Skin epidermis (tissue), 12 donors: ENCODE measurements around the gene TANC1.
A peak's percentile ranks its signal among the peaks of the same experiment; 100 is the strongest.
"Not testable (repeated sequence)": the region's sequence is repeated elsewhere in the genome, so short reads cannot be mapped to it uniquely, and the experiment has no call there.

Source experiments
- H3K27ac ChIP-seq, 21 experiments: fragments of 200-600 bp; sonication (generic) in 11 of 21; one replicate each; pipeline ENCODE4 v1.5.0; 2020; ENCODE audit warnings: mild to moderate bottlenecking in 3 of 21, inconsistent platforms in 2 of 21, moderate library complexity in 2 of 21
- H3K4me3 ChIP-seq, 7 experiments: fragments of 200-600 bp; sonication (generic) in 2 of 7; one replicate each; pipeline ENCODE4 v1.5.0; 2020; ENCODE audit warnings: inconsistent platforms in 2 of 7, mild to moderate bottlenecking in 2 of 7, moderate library complexity in 1 of 7

Gene TANC1

GRCh38 chr2:159015174-159015573, 46.7 kb downstream of the TANC1 start:
- Histone ChIP-seq H3K4me3 (no peak overlapping the region), H3K27ac (no peak overlapping the region)

DNA sequence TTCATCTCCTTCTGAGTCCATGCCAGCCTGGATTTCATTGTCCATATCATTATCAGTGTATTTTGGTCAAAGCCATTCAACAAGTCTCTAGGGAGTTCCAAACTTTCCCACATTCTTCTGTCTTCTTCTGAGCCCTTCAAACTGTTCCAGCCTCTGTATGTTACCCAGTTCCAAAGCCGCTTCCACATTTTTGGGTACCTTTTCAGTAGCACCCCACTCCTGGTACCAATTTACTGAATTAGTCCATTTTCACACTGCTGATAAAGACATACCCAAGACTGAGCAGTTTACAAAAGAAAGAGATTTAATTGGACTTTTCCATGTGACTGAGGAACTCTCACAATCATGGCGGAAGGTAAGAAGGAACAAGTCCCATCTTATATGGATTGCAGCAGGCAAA, 47.4 kb downstream of the TANC1 start:
- Histone ChIP-seq H3K27ac (no peak overlapping the region), H3K4me3 (no peak overlapping the region)

DNA sequence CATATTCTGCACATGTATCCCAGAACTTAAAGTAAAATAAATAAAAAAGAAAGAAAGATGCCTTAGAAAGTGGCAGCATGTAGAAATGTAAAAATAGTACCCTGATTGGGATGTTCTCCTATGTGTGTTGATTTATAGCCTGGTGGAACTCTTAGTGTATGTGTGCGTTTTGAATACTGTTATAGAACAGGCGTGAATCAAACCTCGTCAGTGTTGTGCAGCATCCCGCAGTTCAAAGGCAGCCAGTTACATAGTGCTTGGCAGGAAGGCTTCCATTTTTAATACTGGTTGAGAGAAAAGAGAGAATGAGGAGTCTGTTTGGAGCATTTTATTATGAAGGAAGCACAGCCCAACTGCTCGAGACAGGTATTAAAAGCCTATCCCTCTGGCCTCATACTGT, 49.4 kb downstream of the TANC1 start:
- no peak overlapping the region for H3K27ac ChIP-seq
- no peak overlapping the region for H3K4me3 ChIP-seq

DNA sequence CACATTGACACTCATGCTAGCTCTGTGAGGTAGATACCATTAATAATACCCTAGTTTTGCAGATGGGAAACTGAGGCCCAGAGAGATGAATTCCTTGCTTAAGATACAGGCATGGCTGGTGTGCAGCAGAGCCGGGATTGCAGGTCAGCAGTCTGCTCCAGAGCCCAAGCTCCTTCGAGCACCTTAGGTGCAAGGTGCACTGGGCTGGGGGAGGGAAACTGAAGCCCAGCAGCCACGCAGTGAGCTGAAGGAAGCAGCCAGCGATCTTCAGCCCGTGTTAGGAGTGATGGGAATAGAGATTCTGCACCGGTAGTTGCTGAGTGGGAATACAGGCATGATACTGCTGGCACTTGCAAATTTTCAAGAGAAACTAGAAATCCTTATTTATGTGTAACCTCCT, 50.6 kb downstream of the TANC1 start:
- Histone ChIP-seq H3K27ac (no peak overlapping the region), H3K4me3 (no peak overlapping the region)

- H3K4me3 ChIP-seq = no peak overlapping the region
- no peak overlapping the region for H3K27ac ChIP-seq
These were observed 53.6 kb downstream of the TANC1 start for GRCh38 chr2:159022019-159022418.

- H3K27ac ChIP-seq = no peak overlapping the region
- no peak overlapping the region for H3K4me3 ChIP-seq
These were observed 57.7 kb downstream of the TANC1 start for GRCh38 chr2:159026170-159026569.

DNA sequence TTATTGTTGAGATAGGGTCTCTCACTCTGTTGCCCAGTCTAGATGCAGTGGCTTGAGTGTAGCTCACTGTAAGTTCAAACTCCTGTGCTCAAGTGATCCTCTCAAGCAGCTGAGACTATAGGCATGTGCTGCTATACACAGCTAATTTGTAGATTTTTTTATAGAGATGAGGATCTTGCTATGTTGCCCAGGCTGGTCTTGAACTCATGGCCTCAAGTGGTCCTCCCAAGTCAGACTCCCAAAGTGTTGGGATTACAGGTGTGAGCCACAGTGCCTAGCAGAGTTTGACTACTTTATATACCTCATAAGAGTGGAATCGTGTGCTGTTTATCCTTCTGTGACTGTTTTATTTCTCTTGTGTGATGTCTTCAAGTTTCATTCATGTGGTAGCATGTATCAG, 60.3 kb downstream of the TANC1 start:
- Histone ChIP-seq H3K27ac (no peak overlapping the region), H3K4me3 (no peak overlapping the region)

- H3K27ac ChIP-seq = peak overlapping the region in 3 of 21 experiments; percentile 54 to 66 (median 56)
- H3K4me3 ChIP-seq = no peak overlapping the region
These were observed 61.5 kb downstream of the TANC1 start for GRCh38 chr2:159029936-159030335.

- Histone ChIP-seq H3K4me3 (no peak overlapping the region), H3K27ac (peak overlapping the region in 12 of 21 experiments; percentile 2 to 68 (median 40))
These were observed 62.4 kb downstream of the TANC1 start for GRCh38 chr2:159030674-159031380.

- Histone ChIP-seq H3K27ac (no peak overlapping the region), H3K4me3 (no peak overlapping the region)
These were observed 63.7 kb downstream of the TANC1 start for GRCh38 chr2:159032146-159032545.

GRCh38 chr2:159032580-159032979, 64.1 kb downstream of the TANC1 start:
- no peak overlapping the region for H3K4me3 ChIP-seq
- no peak overlapping the region for H3K27ac ChIP-seq

DNA sequence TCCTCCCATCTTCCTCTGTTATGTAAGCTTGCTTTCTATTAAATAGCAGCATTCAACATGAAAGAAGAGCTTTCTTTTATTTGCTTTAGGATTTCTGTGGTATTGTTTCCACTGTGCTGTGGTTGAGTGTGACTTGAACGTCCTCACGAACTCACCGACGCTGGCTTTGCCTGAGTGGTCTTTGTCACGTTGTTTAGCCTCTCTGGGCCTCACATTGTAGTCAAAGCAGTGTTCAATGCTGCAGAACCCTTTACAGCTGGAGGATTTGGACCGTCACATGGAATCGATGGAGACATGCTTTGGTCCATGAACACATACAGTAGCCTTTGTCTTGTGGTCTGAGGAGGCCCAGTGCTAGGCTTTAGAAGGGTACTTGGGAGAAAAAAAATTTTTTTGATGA, 66.3 kb downstream of the TANC1 start:
- H3K27ac ChIP-seq = peak overlapping the region in 1 of 21 experiments; percentile 7
- no peak overlapping the region for H3K4me3 ChIP-seq

DNA sequence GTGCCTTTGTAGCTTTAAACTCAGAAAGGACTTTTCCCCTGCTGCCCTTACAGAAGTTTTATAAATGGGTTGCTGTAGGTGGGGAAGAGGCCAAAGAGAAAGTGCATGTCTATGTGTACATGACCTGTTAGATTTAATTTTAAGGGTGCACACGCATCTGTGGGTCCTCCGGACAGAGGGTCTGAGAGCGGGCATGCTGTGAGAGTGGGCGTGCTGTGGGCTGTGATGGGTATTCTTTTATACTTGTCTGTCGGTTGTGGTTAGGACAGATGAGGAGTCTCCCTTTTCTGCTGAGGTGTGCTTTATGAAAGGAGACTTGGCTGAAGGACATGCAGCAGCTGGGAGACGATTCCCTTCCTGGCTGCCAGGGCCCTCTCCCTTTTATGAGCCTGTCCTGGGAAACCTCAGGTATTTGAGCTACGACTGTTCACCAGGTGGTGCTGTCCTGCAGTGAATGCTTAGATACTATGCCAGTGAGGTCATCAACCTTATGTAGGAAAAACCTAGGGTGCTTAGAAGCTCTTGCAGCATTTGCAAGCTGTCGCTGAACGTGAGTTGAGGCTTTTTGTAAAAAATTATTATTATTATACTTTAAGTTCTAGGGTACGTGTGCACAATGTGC, 67.5 kb downstream of the TANC1 start:
- Histone ChIP-seq H3K27ac (peak overlapping the region in 3 of 21 experiments; percentile 30 to 41 (median 34)), H3K4me3 (no peak overlapping the region)

GRCh38 chr2:159036461-159036860, 68.0 kb downstream of the TANC1 start:
- H3K4me3 ChIP-seq, H3K27ac ChIP-seq: not testable (repeated sequence)

GRCh38 chr2:159041328-159041727, 72.9 kb downstream of the TANC1 start:
- not testable (repeated sequence) for H3K4me3 ChIP-seq
- H3K27ac ChIP-seq = peak overlapping the region in 10 of 21 experiments; percentile 2 to 69 (median 57)

GRCh38 chr2:159042115-159042850, 73.8 kb downstream of the TANC1 start:
- H3K27ac ChIP-seq = peak overlapping the region in 14 of 21 experiments; percentile 2 to 70 (median 54)
- no peak overlapping the region for H3K4me3 ChIP-seq

DNA sequence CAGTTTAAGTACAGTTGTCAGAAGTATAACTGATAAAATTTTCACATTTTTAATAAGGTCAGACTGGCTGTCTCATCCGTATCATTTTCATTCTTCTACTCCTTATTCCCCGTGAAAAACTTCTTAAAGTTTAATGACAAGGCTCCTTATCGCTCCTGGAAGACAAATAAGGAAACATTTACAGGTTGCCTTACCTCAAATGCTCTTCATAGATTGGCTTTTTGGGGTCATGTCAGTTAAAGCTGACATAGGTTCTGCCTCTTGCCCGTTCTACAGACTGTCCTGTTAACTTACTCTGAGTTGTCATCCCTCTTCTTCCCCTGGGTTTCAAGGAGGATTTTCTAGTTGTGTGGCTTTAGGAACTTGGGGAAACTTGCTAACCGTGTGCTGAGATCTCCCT, 75.3 kb downstream of the TANC1 start:
- H3K27ac ChIP-seq = peak overlapping the region in 9 of 21 experiments; percentile 23 to 75 (median 72)
- H3K4me3 ChIP-seq = no peak overlapping the region

DNA sequence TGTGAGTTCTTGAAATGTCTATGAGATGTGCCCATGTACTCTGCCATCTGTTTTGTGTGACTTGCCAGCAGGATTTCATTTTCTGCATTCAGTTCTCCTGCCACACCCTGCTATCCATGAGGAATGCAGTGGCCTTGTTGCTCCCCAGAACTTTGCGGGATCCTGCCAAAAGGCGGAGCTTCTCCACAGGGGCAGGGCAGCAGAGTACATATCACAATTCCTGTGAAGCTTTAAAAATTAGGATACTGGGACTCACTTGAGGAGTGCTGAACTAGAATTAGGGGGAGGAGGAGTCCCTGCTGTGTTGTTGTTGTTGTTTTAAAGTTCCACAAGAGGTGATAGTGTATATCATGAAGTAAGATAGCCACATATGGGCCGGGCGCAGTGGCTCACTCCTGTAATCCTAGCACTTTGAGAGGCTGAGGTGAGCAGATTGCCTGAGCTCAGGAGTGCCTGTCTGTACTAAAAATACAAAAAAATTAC, 76.4 kb downstream of the TANC1 start:
- H3K4me3 ChIP-seq = no peak overlapping the region
- H3K27ac ChIP-seq = peak overlapping the region in 20 of 21 experiments; percentile 2 to 75 (median 52)

GRCh38 chr2:159045545-159046454, 77.4 kb downstream of the TANC1 start:
- Histone ChIP-seq H3K27ac (peak overlapping the region in 14 of 21 experiments; percentile 24 to 75 (median 66)), H3K4me3 (no peak overlapping the region)
